HEK293 (cell line): ENCODE measurements around the gene SLC37A3.

Experiments used
- HOXA7 ChIP-seq: sonication (generic); formaldehyde crosslinking; IDR thresholded peaks from 2 replicates; pipeline ENCODE4 v1.8.1; 2022; ENCODE audit warnings: missing genetic modification reagents, borderline replicate concordance
- KLF10 ChIP-seq: fragments of 450-650 bp; IDR thresholded peaks from 2 replicates; pipeline ENCODE4 v1.5.1; 2018; ENCODE audit warnings: missing biosample characterization, mild to moderate bottlenecking, missing genetic modification characterization
- TCF7L2 ChIP-seq: IDR thresholded peaks from 2 replicates; pipeline ENCODE4 v1.6.1; 2011; ENCODE audit warnings: low read depth, mild to moderate bottlenecking, inconsistent platforms, low read length, moderate library complexity, borderline replicate concordance
- YY1 ChIP-seq: fragments of 450-650 bp; formaldehyde crosslinking; IDR thresholded peaks from 2 replicates; pipeline ENCODE4 v1.5.1; 2018; ENCODE audit warnings: missing biosample characterization, missing genetic modification characterization
- ZNF121 ChIP-seq: fragments of 450-650 bp; formaldehyde crosslinking; IDR thresholded peaks from 2 replicates; pipeline ENCODE4 v1.5.1; 2016; ENCODE audit warnings: missing biosample characterization, missing genetic modification characterization
- ZNF133 ChIP-seq: fragments of 450-650 bp; formaldehyde crosslinking; IDR thresholded peaks from 2 replicates; pipeline ENCODE4 v1.5.1; 2016; ENCODE audit warnings: missing biosample characterization, missing genetic modification characterization
- ZNF416 ChIP-seq: fragments of 450-650 bp; formaldehyde crosslinking; IDR thresholded peaks from 2 replicates; pipeline ENCODE4 v1.5.1; 2016; ENCODE audit warnings: missing biosample characterization, missing genetic modification characterization
- ZNF510 ChIP-seq: fragments of 450-650 bp; formaldehyde crosslinking; IDR thresholded peaks from 2 replicates; pipeline ENCODE4 v1.5.1; 2018; ENCODE audit warnings: mild to moderate bottlenecking, missing genetic modification characterization, missing biosample characterization; ENCODE audit not compliant: insufficient replicate concordance
- ZNF639 ChIP-seq: fragments of 450-650 bp; formaldehyde crosslinking; IDR thresholded peaks from 2 replicates; pipeline ENCODE4 v1.5.1; 2016; ENCODE audit warnings: missing biosample characterization, missing genetic modification characterization
- ZNF677 ChIP-seq: fragments of 450-650 bp; IDR thresholded peaks from 2 replicates; pipeline ENCODE4 v1.5.0; 2018; ENCODE audit warnings: missing biosample characterization, mild to moderate bottlenecking, missing genetic modification characterization, moderate library complexity
- ZNF777 ChIP-seq: fragments of 450-650 bp; formaldehyde crosslinking; IDR thresholded peaks from 2 replicates; pipeline ENCODE4 v1.5.1; 2017; ENCODE audit warnings: missing biosample characterization, missing genetic modification characterization, borderline replicate concordance
- TF ChIP-seq, protein P1 (sequence below): fragments of 450-650 bp; formaldehyde crosslinking; IDR thresholded peaks from 2 replicates; pipeline ENCODE4 v1.5.1; 2016; ENCODE audit warnings: missing biosample characterization, missing genetic modification characterization
- TF ChIP-seq, protein P2 (sequence below): fragments of 450-650 bp; formaldehyde crosslinking; optimal IDR thresholded peaks from 2 replicates; pipeline ENCODE3; 2016; ENCODE audit warnings: missing biosample characterization, mild to moderate bottlenecking, missing genetic modification characterization
- TF ChIP-seq, protein P3 (sequence below): fragments of 450-650 bp; formaldehyde crosslinking; IDR thresholded peaks from 2 replicates; pipeline ENCODE4; 2016; ENCODE audit warnings: missing biosample characterization, missing genetic modification characterization

DNA sequence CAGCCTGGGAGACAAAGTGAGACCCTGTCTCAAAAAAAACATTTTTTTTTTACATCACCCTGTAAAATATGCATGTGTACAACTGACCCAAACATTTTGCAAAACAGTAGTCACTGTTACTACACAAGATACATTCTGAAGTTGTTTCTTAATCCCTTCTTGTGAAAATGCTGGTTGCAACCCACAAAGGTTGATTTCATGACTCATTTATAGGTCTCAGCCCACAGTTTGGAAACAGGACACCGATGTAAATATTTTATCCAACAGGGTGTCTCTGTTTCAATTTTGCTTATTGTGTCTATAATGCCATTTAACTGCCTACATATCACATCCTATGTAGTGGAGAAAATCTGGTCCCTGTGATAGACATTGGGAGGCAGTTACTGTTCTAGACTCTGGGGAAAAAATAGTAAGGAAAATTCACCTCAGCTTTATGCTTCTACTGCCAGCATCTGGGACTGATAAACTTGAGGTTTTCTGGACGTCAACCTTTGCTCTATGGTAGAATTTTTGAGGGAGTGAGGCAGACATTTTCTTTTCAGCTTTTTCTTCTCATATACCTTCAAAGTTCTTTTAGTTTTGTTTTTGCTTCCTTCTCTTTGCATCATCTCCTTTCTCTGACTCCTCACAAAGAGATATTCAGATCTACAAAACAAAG is 4.0 kb upstream of the SLC37A3 start:
- TF ChIP-seq TCF7L2 (no peak), ZNF416 (tag by site-specific recombination) (no peak), KLF10 (tag by site-specific recombination) (no peak), ZNF121 (tag by site-specific recombination) (no peak), HOXA7 (CRISPR knock-in tag) (no peak), YY1 (tag by site-specific recombination) (no peak), ZNF510 (no peak), ZNF677 (tag by site-specific recombination) (no peak), ZNF777 (tag by site-specific recombination) (no peak), ZNF133 (tag by site-specific recombination) (no peak), ZNF639 (no peak)
- TF ChIP-seq, protein P1, sequence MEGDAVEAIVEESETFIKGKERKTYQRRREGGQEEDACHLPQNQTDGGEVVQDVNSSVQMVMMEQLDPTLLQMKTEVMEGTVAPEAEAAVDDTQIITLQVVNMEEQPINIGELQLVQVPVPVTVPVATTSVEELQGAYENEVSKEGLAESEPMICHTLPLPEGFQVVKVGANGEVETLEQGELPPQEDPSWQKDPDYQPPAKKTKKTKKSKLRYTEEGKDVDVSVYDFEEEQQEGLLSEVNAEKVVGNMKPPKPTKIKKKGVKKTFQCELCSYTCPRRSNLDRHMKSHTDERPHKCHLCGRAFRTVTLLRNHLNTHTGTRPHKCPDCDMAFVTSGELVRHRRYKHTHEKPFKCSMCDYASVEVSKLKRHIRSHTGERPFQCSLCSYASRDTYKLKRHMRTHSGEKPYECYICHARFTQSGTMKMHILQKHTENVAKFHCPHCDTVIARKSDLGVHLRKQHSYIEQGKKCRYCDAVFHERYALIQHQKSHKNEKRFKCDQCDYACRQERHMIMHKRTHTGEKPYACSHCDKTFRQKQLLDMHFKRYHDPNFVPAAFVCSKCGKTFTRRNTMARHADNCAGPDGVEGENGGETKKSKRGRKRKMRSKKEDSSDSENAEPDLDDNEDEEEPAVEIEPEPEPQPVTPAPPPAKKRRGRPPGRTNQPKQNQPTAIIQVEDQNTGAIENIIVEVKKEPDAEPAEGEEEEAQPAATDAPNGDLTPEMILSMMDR (tag by site-specific recombination) = no peak
- TF ChIP-seq, protein P2, sequence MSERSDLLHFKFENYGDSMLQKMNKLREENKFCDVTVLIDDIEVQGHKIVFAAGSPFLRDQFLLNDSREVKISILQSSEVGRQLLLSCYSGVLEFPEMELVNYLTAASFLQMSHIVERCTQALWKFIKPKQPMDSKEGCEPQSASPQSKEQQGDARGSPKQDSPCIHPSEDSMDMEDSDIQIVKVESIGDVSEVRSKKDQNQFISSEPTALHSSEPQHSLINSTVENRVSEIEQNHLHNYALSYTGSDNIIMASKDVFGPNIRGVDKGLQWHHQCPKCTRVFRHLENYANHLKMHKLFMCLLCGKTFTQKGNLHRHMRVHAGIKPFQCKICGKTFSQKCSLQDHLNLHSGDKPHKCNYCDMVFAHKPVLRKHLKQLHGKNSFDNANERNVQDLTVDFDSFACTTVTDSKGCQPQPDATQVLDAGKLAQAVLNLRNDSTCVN (tag by site-specific recombination) = no peak
- TF ChIP-seq, protein P3, sequence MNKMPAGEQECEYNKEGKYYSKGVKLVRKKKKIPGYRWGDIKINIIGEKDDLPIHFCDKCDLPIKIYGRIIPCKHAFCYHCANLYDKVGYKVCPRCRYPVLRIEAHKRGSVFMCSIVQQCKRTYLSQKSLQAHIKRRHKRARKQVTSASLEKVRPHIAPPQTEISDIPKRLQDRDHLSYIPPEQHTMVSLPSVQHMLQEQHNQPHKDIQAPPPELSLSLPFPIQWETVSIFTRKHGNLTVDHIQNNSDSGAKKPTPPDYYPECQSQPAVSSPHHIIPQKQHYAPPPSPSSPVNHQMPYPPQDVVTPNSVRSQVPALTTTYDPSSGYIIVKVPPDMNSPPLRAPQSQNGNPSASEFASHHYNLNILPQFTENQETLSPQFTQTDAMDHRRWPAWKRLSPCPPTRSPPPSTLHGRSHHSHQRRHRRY = no peak
